Measurements from ENCODE around the gene GPR143.

The GPR143 gene

GRCh38 chrX:9737363-9737762 lies 28.3 kb downstream of the GPR143 start:
- no peak overlapping the region for H3K4me3 ChIP-seq (ENCODE audit: low read depth, low read length)
- no peak for DNase-seq (ENCODE audit: low read depth)
- TF ChIP-seq, protein P1, sequence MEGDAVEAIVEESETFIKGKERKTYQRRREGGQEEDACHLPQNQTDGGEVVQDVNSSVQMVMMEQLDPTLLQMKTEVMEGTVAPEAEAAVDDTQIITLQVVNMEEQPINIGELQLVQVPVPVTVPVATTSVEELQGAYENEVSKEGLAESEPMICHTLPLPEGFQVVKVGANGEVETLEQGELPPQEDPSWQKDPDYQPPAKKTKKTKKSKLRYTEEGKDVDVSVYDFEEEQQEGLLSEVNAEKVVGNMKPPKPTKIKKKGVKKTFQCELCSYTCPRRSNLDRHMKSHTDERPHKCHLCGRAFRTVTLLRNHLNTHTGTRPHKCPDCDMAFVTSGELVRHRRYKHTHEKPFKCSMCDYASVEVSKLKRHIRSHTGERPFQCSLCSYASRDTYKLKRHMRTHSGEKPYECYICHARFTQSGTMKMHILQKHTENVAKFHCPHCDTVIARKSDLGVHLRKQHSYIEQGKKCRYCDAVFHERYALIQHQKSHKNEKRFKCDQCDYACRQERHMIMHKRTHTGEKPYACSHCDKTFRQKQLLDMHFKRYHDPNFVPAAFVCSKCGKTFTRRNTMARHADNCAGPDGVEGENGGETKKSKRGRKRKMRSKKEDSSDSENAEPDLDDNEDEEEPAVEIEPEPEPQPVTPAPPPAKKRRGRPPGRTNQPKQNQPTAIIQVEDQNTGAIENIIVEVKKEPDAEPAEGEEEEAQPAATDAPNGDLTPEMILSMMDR (IDR thresholded peaks at IDR 0.05; ENCODE audit: control insufficient read depth, extremely low read depth, insufficient read depth): no peak

- no peak overlapping the region for H3K4me3 ChIP-seq (ENCODE audit: low read depth, low read length)
- TF ChIP-seq, protein P1 (IDR thresholded peaks at IDR 0.05; ENCODE audit: control insufficient read depth, extremely low read depth, insufficient read depth): no peak
- DNase-seq (ENCODE audit: low read depth): no peak
Observed at GRCh38 chrX:9730752-9731151, 34.9 kb downstream of the GPR143 start.

- TF ChIP-seq, protein P1 (IDR thresholded peaks at IDR 0.05; ENCODE audit: control insufficient read depth, extremely low read depth, insufficient read depth): no peak
- DNase-seq (ENCODE audit: low read depth): no peak
- H3K4me3 ChIP-seq (ENCODE audit: low read depth, low read length): no peak overlapping the region
Observed at GRCh38 chrX:9730078-9730477, 35.6 kb downstream of the GPR143 start.

GRCh38 chrX:9729171-9729885 lies 36.3 kb downstream of the GPR143 start:
- TF ChIP-seq, protein P1 (IDR thresholded peaks at IDR 0.05; ENCODE audit: control insufficient read depth, extremely low read depth, insufficient read depth): no peak
- DNase-seq (ENCODE audit: low read depth): no peak
- H3K4me3 ChIP-seq (ENCODE audit: low read depth, low read length): no peak overlapping the region

DNA sequence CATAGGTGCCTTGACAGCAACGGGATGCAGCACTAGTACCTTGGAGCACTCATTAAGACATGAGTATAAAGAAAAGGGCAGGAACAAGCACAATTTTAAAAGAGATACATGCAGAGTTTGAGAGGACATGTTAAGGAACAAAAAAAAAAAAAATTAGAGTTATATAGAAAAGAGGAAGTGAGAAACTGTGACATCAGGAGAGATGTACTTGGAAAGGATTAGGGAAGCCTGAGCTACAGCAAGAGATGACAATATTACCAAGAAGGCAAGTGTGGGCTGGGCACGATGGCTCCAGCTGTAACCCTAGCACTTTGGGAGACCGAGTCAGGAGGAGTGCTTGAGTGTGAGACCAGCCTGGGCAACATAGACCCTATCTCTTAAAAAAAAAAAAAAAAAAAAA lies 37.4 kb downstream of the GPR143 start:
- no peak for DNase-seq (ENCODE audit: low read depth)
- H3K4me3 ChIP-seq (ENCODE audit: low read depth, low read length): no peak overlapping the region
- TF ChIP-seq, protein P1 (IDR thresholded peaks at IDR 0.05; ENCODE audit: control insufficient read depth, extremely low read depth, insufficient read depth): no peak

- TF ChIP-seq, protein P1 (IDR thresholded peaks at IDR 0.05; ENCODE audit: control insufficient read depth, extremely low read depth, insufficient read depth): no peak
- H3K4me3 ChIP-seq (ENCODE audit: low read depth, low read length): no peak overlapping the region
- DNase-seq (ENCODE audit: low read depth): no peak
Observed at GRCh38 chrX:9724711-9725110, 40.9 kb downstream of the GPR143 start.

GRCh38 chrX:9717376-9717775 lies 48.3 kb downstream of the GPR143 start:
- DNase-seq (ENCODE audit: low read depth): no peak
- H3K4me3 ChIP-seq (ENCODE audit: low read depth, low read length): no peak overlapping the region
- TF ChIP-seq, protein P1 (IDR thresholded peaks at IDR 0.05; ENCODE audit: control insufficient read depth, extremely low read depth, insufficient read depth): no peak
